Cardiac muscle cell (in vitro differentiated cells and primary cell): ENCODE data around the gene SLIT3. TPM values are rescaled to one million over a fixed set of nuclear protein-coding genes. Genes with fewer than 3 reads are reported as not detected.

Experiments
- DNase-seq, 2 donors: peaks; one replicate each; pipeline versions ENCODE4 v3.0.0 to v3.0.0-alpha.2; 2010 to 2017; ENCODE audit warnings: low read depth in 1 of 2, low spot score in 1 of 2
- H3K27ac ChIP-seq: fragments of 200-600 bp; sonication (generic); 2 replicates; pipeline ENCODE4 v1.5.1; 2016
- H3K27me3 ChIP-seq: fragments of 200-600 bp; sonication (generic); 2 replicates; pipeline ENCODE4 v1.6.0; 2016; ENCODE audit warnings: control low read depth
- H3K36me3 ChIP-seq: fragments of 200-600 bp; sonication (generic); 2 replicates; pipeline ENCODE4 v1.5.1; 2016; ENCODE audit warnings: control low read depth
- H3K4me1 ChIP-seq: fragments of 200-600 bp; sonication (generic); 2 replicates; pipeline ENCODE4 v1.8.1; 2017; ENCODE audit warnings: low read depth, mild to moderate bottlenecking, mixed run types
- H3K4me3 ChIP-seq: fragments of 200-600 bp; sonication (generic); 2 replicates; pipeline ENCODE4 v1.5.1; 2016; ENCODE audit warnings: mild to moderate bottlenecking
- H3K9me3 ChIP-seq: fragments of 200-600 bp; sonication (generic); 2 replicates; pipeline ENCODE4 v1.5.1; 2017; ENCODE audit warnings: low read depth, mild to moderate bottlenecking, control low read depth
- CTCF ChIP-seq: IDR thresholded peaks from 2 replicates; pipeline ENCODE4 v1.5.1; 2012; ENCODE audit warnings: low read depth, mild to moderate bottlenecking, low read length
- polyA plus RNA-seq: library from polyadenylated mRNA; unstranded; fragments of >200 nt; fragmentation: Nextera tagmentation; extraction: Ambion mirVana; gene quantifications from 2 replicates; pipeline ENCODE4 v1.2.1, GENCODE V29; 2016
- total RNA-seq: library from RNA; depleted of rRNA; stranded (reverse); fragments of >200 nt; gene quantifications from 2 replicates; pipeline ENCODE4 v1.2.3, GENCODE V29; 2016

Gene SLIT3
- total and polyA plus RNA-seq, 2 experiments from 2014 or later: 50.7 to 111 TPM

GRCh38 chr5:169063316-169063953, 237.5 kb downstream of the SLIT3 start:
- Histone ChIP-seq H3K9me3 (no peaks in the 10 kb centered on the region), H3K27me3 (no peaks in the 10 kb centered on the region), H3K27ac (no peak overlapping the region), H3K36me3 (no peaks in the 10 kb centered on the region), H3K4me1 (peaks cover 14% of the 10 kb centered on the region), H3K4me3 (no peak overlapping the region)
- no peak for DNase-seq
- no peak for TF ChIP-seq CTCF

GRCh38 chr5:169062690-169063089, 238.2 kb downstream of the SLIT3 start:
- Histone ChIP-seq H3K9me3 (no peaks in the 10 kb centered on the region), H3K4me3 (no peak overlapping the region), H3K36me3 (no peaks in the 10 kb centered on the region), H3K27ac (no peak overlapping the region), H3K27me3 (no peaks in the 10 kb centered on the region), H3K4me1 (peaks cover 14% of the 10 kb centered on the region)
- no peak for TF ChIP-seq CTCF
- no peak for DNase-seq

GRCh38 chr5:169054506-169054905, 246.4 kb downstream of the SLIT3 start:
- DNase-seq: no peak
- no peaks in the 10 kb centered on the region for H3K9me3 ChIP-seq
- peaks cover 9% of the 10 kb centered on the region for H3K4me1 ChIP-seq
- H3K27ac ChIP-seq: no peak overlapping the region
- no peaks in the 10 kb centered on the region for H3K27me3 ChIP-seq
- no peak for TF ChIP-seq CTCF
- H3K4me3 ChIP-seq: no peak overlapping the region
- no peaks in the 10 kb centered on the region for H3K36me3 ChIP-seq

GRCh38 chr5:169052207-169052606, 248.7 kb downstream of the SLIT3 start:
- Histone ChIP-seq H3K4me3 (no peak overlapping the region), H3K36me3 (no peaks in the 10 kb centered on the region), H3K27ac (no peak overlapping the region), H3K27me3 (no peaks in the 10 kb centered on the region), H3K4me1 (peaks cover 11% of the 10 kb centered on the region), H3K9me3 (no peaks in the 10 kb centered on the region)
- DNase-seq: no peak
- no peak for TF ChIP-seq CTCF

- no peak for TF ChIP-seq CTCF
- no peaks in the 10 kb centered on the region for H3K9me3 ChIP-seq
- no peak for DNase-seq
- no peak overlapping the region for H3K27ac ChIP-seq
- no peaks in the 10 kb centered on the region for H3K36me3 ChIP-seq
- no peak overlapping the region for H3K4me3 ChIP-seq
- no peaks in the 10 kb centered on the region for H3K27me3 ChIP-seq
- H3K4me1 ChIP-seq: peaks cover 11% of the 10 kb centered on the region
Observed at GRCh38 chr5:169051351-169051750, 249.6 kb downstream of the SLIT3 start.
